Measurements from ENCODE around the gene RAB25. TPM values are rescaled to one million over a fixed set of nuclear protein-coding genes. Genes with fewer than 3 reads are reported as not detected.

RAB25 gene
- total and polyA plus RNA-seq, 2 of the 13 experiments (the other 11 are each of a cell fraction or from before 2014, with no cell fraction given): 0.20 to 0.22 TPM

DNA sequence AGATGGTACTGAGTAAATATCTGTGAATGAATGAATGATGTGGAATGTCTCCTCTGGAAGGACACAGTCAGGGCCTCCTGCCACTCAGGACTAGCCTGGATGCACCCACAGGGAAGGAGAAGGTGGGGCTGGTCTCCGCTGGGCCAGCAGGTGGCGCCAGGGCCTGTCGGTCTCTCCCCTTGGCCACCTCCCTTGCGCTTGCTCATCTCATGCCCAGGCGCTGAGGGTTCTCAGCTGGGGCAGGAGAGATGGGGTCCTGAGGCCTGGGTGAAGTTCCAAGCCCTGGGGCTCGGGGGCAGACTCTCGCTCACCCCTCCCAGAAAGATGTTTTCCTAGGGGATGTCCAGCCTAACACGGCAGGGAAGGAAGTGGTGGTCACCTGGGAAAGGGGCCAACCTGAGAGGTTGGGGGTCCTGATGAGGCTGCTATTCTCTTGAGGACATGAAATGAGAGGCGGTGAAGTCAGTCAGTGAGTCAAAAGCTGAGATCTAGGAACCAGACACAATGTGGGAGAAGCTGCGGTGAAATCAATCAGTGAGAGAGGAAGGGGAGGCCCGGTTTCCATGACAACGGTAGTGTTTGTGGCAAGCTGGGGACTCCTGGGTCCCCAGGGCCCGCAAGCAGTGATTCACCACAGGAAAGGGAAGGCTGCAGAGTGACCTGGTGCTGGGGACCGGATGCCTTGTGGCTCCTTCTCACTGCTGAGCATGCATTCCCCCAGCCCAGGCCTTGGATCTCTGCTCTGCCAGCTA is 35.9 kb downstream of the RAB25 start (continued):
- TF ChIP-seq ARHGAP35 (CRISPR knock-in tag; IDR thresholded peaks at IDR 0.05; ENCODE audit: borderline replicate concordance): no peak
- 0 out of 2 replicates have a peak, but pooled peaks have one; percentile 41 for TF ChIP-seq ZNF225 (CRISPR knock-in tag; IDR thresholded peaks at IDR 0.05)
- TF ChIP-seq, protein P1, sequence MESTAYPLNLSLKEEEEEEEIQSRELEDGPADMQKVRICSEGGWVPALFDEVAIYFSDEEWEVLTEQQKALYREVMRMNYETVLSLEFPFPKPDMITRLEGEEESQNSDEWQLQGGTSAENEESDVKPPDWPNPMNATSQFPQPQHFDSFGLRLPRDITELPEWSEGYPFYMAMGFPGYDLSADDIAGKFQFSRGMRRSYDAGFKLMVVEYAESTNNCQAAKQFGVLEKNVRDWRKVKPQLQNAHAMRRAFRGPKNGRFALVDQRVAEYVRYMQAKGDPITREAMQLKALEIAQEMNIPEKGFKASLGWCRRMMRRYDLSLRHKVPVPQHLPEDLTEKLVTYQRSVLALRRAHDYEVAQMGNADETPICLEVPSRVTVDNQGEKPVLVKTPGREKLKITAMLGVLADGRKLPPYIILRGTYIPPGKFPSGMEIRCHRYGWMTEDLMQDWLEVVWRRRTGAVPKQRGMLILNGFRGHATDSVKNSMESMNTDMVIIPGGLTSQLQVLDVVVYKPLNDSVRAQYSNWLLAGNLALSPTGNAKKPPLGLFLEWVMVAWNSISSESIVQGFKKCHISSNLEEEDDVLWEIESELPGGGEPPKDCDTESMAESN (CRISPR knock-in tag; conservative IDR thresholded peaks at IDR 0.05): no peak
- peak; percentile 98 for TF ChIP-seq RAD21 (CRISPR knock-in tag; IDR thresholded peaks at IDR 0.05)
- peak; percentile 66 for TF ChIP-seq ZNF792 (CRISPR knock-in tag; IDR thresholded peaks at IDR 0.05)
- TF ChIP-seq FOXA3 (CRISPR knock-in tag; IDR thresholded peaks at IDR 0.05): peak; percentile 31; the same call in 1 of the 2 replicates
- peak; percentile 50; the same call in 1 of the 2 replicates for TF ChIP-seq ZNF510 (CRISPR knock-in tag; IDR thresholded peaks at IDR 0.05; ENCODE audit: low read depth)
- no peak for TF ChIP-seq HNRNPUL1 (IDR thresholded peaks at IDR 0.05; ENCODE audit: low read depth, low read length)
- peak; percentile 61; the same call in 1 of the 2 replicates for TF ChIP-seq SAP130 (CRISPR knock-in tag; IDR thresholded peaks at IDR 0.05; ENCODE audit: low read depth)
- TF ChIP-seq FOXO1 (CRISPR knock-in tag; IDR thresholded peaks at IDR 0.05): peak; percentile 56; the same call in 1 of the 2 replicates
- TF ChIP-seq BCL3 (CRISPR knock-in tag; IDR thresholded peaks at IDR 0.05): no peak
- TF ChIP-seq, protein P2, sequence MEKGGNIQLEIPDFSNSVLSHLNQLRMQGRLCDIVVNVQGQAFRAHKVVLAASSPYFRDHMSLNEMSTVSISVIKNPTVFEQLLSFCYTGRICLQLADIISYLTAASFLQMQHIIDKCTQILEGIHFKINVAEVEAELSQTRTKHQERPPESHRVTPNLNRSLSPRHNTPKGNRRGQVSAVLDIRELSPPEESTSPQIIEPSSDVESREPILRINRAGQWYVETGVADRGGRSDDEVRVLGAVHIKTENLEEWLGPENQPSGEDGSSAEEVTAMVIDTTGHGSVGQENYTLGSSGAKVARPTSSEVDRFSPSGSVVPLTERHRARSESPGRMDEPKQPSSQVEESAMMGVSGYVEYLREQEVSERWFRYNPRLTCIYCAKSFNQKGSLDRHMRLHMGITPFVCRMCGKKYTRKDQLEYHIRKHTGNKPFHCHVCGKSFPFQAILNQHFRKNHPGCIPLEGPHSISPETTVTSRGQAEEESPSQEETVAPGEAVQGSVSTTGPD (CRISPR knock-in tag; IDR thresholded peaks at IDR 0.05): no peak
- TF ChIP-seq, protein P3, sequence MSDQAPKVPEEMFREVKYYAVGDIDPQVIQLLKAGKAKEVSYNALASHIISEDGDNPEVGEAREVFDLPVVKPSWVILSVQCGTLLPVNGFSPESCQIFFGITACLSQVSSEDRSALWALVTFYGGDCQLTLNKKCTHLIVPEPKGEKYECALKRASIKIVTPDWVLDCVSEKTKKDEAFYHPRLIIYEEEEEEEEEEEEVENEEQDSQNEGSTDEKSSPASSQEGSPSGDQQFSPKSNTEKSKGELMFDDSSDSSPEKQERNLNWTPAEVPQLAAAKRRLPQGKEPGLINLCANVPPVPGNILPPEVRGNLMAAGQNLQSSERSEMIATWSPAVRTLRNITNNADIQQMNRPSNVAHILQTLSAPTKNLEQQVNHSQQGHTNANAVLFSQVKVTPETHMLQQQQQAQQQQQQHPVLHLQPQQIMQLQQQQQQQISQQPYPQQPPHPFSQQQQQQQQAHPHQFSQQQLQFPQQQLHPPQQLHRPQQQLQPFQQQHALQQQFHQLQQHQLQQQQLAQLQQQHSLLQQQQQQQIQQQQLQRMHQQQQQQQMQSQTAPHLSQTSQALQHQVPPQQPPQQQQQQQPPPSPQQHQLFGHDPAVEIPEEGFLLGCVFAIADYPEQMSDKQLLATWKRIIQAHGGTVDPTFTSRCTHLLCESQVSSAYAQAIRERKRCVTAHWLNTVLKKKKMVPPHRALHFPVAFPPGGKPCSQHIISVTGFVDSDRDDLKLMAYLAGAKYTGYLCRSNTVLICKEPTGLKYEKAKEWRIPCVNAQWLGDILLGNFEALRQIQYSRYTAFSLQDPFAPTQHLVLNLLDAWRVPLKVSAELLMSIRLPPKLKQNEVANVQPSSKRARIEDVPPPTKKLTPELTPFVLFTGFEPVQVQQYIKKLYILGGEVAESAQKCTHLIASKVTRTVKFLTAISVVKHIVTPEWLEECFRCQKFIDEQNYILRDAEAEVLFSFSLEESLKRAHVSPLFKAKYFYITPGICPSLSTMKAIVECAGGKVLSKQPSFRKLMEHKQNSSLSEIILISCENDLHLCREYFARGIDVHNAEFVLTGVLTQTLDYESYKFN (CRISPR knock-in tag; conservative IDR thresholded peaks at IDR 0.05): peak; percentile 44
- TF ChIP-seq KLF16 (CRISPR knock-in tag; IDR thresholded peaks at IDR 0.05): peak in 1 of 2 experiments; percentile 51; a peak in 1 of 4 replicates
- TF ChIP-seq BHLHE40 (IDR thresholded peaks at IDR 0.05; ENCODE audit: low read length): peak; percentile 28; the same call in 1 of the 2 replicates
- no peak for TF ChIP-seq ZNF431 (CRISPR knock-in tag; IDR thresholded peaks at IDR 0.05; ENCODE audit: borderline replicate concordance, low read depth)
- TF ChIP-seq ZNF337 (CRISPR knock-in tag; IDR thresholded peaks at IDR 0.05; ENCODE audit: borderline replicate concordance, low read depth): no peak
- TF ChIP-seq, protein P4, sequence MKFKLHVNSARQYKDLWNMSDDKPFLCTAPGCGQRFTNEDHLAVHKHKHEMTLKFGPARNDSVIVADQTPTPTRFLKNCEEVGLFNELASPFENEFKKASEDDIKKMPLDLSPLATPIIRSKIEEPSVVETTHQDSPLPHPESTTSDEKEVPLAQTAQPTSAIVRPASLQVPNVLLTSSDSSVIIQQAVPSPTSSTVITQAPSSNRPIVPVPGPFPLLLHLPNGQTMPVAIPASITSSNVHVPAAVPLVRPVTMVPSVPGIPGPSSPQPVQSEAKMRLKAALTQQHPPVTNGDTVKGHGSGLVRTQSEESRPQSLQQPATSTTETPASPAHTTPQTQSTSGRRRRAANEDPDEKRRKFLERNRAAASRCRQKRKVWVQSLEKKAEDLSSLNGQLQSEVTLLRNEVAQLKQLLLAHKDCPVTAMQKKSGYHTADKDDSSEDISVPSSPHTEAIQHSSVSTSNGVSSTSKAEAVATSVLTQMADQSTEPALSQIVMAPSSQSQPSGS (CRISPR knock-in tag; IDR thresholded peaks at IDR 0.05): no peak
- no peak for TF ChIP-seq TOPORS (CRISPR knock-in tag; IDR thresholded peaks at IDR 0.05)
